ENCODE measurements around the gene PLXNA1. TPM values are rescaled to one million over a fixed set of nuclear protein-coding genes. Genes with fewer than 3 reads are reported as not detected.
A peak's percentile ranks its signal among the peaks of the same experiment; 100 is the strongest.

PLXNA1 gene
- total and polyA plus RNA-seq, 8 donors, result 6.4 to 20.0 (median 8.5) TPM

DNA sequence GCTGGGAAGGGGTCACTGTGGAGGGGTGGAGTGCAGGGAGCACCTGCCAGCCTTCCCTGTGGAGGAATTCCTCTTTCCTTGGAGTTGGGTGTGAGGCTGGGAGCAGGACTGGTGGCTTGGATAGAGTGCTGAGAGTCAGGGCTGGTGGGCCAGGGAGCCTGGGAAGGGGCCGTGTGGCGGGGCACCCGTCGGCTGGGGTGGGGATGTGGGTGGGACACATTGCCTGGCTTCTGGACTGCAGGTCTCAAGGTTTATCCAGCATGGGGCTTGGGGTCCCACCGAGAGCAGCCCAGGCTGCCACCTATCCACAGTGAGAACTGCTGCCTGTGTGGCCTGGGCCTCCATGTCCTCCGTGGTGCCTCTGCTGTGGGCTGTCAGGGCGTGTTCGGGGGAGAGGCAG, 4.7 kb downstream of the PLXNA1 start:
- intact Hi-C loops (cut with DNase I), result loop anchor here in 1 of 3 donors (10.0 kb wide), 1 partner anchor 233 kb away; no protein-coding TSS in a partner anchor
- FAIRE-seq (no peak), ATAC-seq (no peak), DNase-seq (peak in 1 of 6 donors; percentile 55)
- Histone ChIP-seq H3K4me3 (no peak overlapping the region), H3K9me3 (no peaks in the 10 kb centered on the region), H3K27me3 (no peaks in the 10 kb centered on the region), H3K36me3 (peaks cover 0 to 7% (median 0%) of the 10 kb centered on the region in 3 donors), H3K4me1 (peaks cover 0 to 16% (median 7%) of the 10 kb centered on the region in 3 donors), H3K27ac (no peak overlapping the region)
- TF ChIP-seq CTCF (IDR thresholded peaks at IDR 0.05), result no peak
- 91 to 92% methylated on average over 6 to 8 of the region's 8 CpGs for WGBS, 2 donors

- no peak for TF ChIP-seq CTCF (IDR thresholded peaks at IDR 0.05)
- peak in 1 of 6 donors; percentile 68 for DNase-seq
- no peak for FAIRE-seq
- H3K36me3 ChIP-seq, result peaks cover 0 to 7% (median 0%) of the 10 kb centered on the region in 3 donors
- 94 to 98% methylated on average over 25 to 26 of the region's 26 CpGs for WGBS, 2 donors
- no peak overlapping the region for H3K27ac ChIP-seq
- H3K9me3 ChIP-seq, result no peaks in the 10 kb centered on the region
- H3K27me3 ChIP-seq, result no peaks in the 10 kb centered on the region
- H3K4me3 ChIP-seq, result no peak overlapping the region
- intact Hi-C loops (cut with DNase I), result loop anchor here in 1 of 3 donors (10.0 kb wide), 1 partner anchor 234 kb away; no protein-coding TSS in a partner anchor
- ATAC-seq, result no peak
- peaks cover 0 to 16% (median 7%) of the 10 kb centered on the region in 3 donors for H3K4me1 ChIP-seq
Measured at GRCh38 chr3:126988451-126989021, 5.6 kb downstream of the PLXNA1 start.

DNA sequence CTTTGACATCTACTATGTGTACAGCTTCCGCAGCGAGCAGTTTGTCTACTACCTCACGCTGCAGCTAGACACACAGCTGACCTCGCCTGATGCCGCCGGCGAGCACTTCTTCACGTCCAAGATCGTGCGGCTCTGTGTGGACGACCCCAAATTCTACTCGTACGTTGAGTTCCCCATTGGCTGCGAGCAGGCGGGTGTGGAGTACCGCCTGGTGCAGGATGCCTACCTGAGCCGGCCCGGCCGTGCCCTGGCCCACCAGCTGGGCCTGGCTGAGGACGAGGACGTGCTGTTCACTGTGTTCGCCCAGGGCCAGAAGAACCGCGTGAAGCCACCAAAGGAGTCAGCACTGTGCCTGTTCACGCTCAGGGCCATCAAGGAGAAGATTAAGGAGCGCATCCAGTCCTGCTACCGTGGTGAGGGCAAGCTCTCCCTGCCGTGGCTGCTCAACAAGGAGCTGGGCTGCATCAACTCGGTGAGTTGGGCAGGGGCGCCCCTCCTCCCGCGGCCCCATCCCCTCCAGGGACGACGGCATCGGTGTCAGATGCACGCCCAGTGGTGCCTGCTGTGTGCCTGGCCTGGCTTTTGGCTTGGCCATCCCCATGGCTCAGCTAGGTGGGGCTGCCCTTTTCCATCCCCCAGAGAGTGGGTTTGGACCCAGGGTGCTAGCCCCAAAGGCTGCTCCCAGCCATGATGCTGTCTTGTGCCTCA, 6.6 kb downstream of the PLXNA1 start:
- H3K4me1 ChIP-seq, result peaks cover 0 to 12% (median 7%) of the 10 kb centered on the region in 3 donors
- intact Hi-C loops (cut with DNase I), result loop anchor here in 1 of 3 donors (10.0 kb wide), 1 partner anchor 235 kb away; no protein-coding TSS in a partner anchor
- H3K9me3 ChIP-seq, result no peaks in the 10 kb centered on the region
- TF ChIP-seq CTCF (IDR thresholded peaks at IDR 0.05), result no peak
- H3K27ac ChIP-seq, result no peak overlapping the region
- no peaks in the 10 kb centered on the region for H3K27me3 ChIP-seq
- no peak overlapping the region for H3K4me3 ChIP-seq
- H3K36me3 ChIP-seq, result peaks cover 0 to 7% (median 0%) of the 10 kb centered on the region in 3 donors
- 91 to 94% methylated on average over 35 to 36 of the region's 36 CpGs for WGBS, 2 donors
- DNase-seq (peak in 1 of 6 donors; percentile 69), FAIRE-seq (no peak), ATAC-seq (no peak)

DNA sequence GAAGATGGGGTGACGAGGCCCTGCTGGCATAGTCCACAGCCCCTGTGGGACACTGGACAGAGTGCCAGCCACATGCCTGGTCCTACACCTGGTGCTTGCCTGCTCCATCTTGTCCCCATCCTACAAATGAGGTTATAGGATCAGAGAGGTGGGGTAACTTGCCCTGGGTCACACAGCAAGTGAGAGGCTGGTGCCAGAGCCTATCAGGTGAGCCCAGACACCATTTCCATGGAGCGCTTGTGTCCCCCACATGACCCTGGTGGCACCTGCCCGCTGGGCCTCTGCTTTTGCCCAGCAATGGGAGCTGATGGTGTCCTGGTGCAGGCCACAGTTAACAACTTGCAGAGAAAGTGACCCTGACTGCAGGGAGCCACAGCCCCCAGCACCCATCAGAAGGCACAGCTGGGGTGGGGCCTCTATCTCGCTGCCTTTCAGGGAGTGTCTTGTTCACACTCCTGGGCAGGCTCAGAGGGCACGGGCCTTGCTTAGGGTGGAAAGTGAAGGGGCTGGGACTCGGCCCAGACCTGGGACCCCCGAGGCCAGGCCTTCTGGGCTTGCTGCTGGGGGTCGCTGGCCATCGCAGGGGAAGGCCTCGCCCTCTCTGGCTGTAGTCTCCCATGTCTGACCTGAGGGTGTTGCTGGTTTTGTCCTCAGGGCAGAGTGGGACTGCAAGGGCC, 7.2 kb downstream of the PLXNA1 start:
- no peak overlapping the region for H3K27ac ChIP-seq
- no peak for TF ChIP-seq CTCF (IDR thresholded peaks at IDR 0.05)
- H3K27me3 ChIP-seq, result no peaks in the 10 kb centered on the region
- no peaks in the 10 kb centered on the region for H3K9me3 ChIP-seq
- 89 to 94% methylated on average over 10 of the region's 10 CpGs for WGBS, 2 donors
- intact Hi-C loops (cut with DNase I), result no loop called here
- ATAC-seq (no peak), DNase-seq (peak in 1 of 6 donors; percentile 39), FAIRE-seq (no peak)
- H3K4me3 ChIP-seq, result no peak overlapping the region
- peaks cover 0 to 7% (median 0%) of the 10 kb centered on the region in 3 donors for H3K36me3 ChIP-seq
- peaks cover 0 to 9% (median 7%) of the 10 kb centered on the region in 3 donors for H3K4me1 ChIP-seq
